ENCODE measurements around the gene AOC1.

The AOC1 gene

DNA sequence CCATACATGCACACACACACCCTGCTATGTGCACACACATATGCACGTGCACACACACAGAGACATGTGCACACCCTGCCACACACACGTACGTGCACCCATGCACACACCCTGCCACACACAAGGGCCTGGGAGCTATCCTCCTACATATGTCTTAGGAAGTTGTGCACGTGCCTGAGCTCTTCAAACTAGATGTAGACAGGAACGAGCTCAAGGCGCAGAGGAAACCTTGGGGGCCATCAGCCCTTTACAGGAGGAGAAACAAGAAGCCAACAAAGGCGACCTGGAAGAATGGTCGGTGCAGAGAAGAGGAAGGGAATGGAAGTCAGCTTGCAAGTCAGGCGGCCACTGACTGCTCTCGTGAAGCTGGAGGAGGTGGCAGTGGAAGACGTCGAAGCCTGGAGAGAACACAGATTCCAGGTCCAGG, 58.7 kb downstream of the AOC1 start (continued):
- no peak for TF ChIP-seq REST (tag by site-specific recombination; IDR thresholded peaks at IDR 0.05)
- no peak for TF ChIP-seq ZNF37A (tag by site-specific recombination; IDR thresholded peaks at IDR 0.05)
- no peak for TF ChIP-seq ZNF785 (tag by site-specific recombination; IDR thresholded peaks at IDR 0.05)
- no peak for TF ChIP-seq ZNF292 (tag by site-specific recombination; IDR thresholded peaks at IDR 0.05; ENCODE audit: borderline replicate concordance, low read depth)
- TF ChIP-seq ZNF776 (tag by site-specific recombination; IDR thresholded peaks at IDR 0.05; ENCODE audit: borderline replicate concordance) = no peak
- TF ChIP-seq, protein P1, sequence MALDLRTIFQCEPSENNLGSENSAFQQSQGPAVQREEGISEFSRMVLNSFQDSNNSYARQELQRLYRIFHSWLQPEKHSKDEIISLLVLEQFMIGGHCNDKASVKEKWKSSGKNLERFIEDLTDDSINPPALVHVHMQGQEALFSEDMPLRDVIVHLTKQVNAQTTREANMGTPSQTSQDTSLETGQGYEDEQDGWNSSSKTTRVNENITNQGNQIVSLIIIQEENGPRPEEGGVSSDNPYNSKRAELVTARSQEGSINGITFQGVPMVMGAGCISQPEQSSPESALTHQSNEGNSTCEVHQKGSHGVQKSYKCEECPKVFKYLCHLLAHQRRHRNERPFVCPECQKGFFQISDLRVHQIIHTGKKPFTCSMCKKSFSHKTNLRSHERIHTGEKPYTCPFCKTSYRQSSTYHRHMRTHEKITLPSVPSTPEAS (tag by site-specific recombination; IDR thresholded peaks at IDR 0.05) = peak; percentile 98
- TF ChIP-seq ZNF514 (tag by site-specific recombination; IDR thresholded peaks at IDR 0.05) = no peak
- no peak for TF ChIP-seq HOXD13 (CRISPR knock-in tag; IDR thresholded peaks at IDR 0.05; ENCODE audit: borderline replicate concordance)
- TF ChIP-seq, protein P2, sequence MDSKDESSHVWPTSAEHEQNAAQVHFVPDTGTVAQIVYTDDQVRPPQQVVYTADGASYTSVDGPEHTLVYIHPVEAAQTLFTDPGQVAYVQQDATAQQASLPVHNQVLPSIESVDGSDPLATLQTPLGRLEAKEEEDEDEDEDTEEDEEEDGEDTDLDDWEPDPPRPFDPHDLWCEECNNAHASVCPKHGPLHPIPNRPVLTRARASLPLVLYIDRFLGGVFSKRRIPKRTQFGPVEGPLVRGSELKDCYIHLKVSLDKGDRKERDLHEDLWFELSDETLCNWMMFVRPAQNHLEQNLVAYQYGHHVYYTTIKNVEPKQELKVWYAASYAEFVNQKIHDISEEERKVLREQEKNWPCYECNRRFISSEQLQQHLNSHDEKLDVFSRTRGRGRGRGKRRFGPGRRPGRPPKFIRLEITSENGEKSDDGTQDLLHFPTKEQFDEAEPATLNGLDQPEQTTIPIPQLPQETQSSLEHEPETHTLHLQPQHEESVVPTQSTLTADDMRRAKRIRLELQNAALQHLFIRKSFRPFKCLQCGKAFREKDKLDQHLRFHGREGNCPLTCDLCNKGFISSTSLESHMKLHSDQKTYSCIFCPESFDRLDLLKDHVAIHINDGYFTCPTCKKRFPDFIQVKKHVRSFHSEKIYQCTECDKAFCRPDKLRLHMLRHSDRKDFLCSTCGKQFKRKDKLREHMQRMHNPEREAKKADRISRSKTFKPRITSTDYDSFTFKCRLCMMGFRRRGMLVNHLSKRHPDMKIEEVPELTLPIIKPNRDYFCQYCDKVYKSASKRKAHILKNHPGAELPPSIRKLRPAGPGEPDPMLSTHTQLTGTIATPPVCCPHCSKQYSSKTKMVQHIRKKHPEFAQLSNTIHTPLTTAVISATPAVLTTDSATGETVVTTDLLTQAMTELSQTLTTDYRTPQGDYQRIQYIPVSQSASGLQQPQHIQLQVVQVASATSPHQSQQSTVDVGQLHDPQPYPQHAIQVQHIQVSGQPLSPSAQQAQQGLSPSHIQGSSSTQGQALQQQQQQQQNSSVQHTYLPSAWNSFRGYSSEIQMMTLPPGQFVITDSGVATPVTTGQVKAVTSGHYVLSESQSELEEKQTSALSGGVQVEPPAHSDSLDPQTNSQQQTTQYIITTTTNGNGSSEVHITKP (tag by site-specific recombination; IDR thresholded peaks at IDR 0.05) = no peak
